HG03342 (cell line): Measurements from ENCODE around the gene B4GALT3.
A peak's percentile ranks its signal among the peaks of the same experiment; 100 is the strongest.

Experiments
- ATAC-seq: cut with Tn5 transposase; IDR thresholded peaks from one replicate; pipeline ENCODE4 v1.9.1; 2021; ENCODE audit warnings: mild to moderate bottlenecking, moderate library complexity; ENCODE audit not compliant: unreplicated experiment

The B4GALT3 gene

DNA sequence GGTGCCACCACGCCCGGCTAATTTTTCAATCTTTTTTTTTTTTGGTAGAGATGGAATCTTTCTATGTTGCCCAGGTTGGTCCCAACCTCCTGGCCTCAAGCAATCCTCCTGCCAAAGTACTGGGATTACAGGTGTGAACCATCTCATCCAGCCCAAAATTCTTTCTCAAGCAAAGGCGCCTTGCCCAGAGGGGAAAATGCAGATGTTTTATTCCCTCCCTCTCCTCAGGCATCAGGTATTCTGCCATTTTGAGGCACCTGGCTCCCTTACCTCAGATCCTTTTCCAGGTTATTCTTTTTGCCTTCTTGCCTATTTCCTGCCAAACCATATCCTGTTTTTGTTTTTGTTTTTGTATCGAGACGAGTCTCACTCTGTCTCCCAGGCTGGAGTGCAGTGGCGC lies 11.1 kb upstream of the B4GALT3 start:
- no peak for ATAC-seq

DNA sequence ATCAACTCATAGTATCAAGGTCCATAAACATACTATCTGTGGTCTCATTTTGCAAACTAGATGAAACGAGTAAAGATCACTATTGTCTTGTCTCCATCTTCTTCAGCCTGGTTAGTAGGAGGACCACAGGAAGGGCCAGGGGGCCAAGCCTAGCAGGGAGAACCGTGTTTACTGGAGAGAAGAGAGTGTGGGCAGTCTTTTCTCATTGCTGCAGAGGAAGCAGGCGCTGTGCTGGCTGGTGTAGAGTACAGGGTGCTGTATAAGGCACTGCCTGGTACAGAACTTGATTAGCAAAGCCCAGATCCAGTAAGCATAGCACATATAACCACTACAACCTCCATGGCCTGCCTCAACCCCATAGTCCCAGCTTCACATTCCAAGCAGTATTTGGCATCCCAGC lies 10.0 kb upstream of the B4GALT3 start:
- no peak for ATAC-seq

DNA sequence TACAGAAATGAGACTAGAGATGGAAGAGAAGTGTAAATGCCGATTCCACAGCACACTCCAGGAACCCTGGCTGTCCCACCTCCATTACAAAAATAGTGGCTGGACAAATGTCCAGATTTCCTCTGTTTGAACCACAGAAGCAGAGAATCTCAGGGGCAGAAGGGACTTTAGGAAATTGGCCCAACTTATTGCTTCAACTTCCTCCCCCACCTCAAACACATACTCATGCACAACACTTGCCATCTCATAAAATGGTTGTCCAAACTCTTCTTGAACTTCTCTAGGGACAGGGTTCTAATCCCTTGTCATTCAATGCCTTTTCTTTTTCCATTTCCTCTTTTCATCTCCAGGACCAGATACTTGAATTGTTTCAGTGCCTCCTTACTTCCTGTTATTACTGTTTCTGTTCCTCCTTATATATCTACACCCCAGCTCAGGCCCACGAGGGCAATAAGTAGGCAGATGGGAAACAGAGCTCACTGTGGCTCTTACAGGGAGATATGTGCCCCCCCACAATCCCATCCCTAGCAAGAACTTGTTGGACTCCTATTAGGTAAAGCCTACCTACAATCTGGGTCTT lies 8.5 kb upstream of the B4GALT3 start:
- peak; percentile 34 for ATAC-seq

DNA sequence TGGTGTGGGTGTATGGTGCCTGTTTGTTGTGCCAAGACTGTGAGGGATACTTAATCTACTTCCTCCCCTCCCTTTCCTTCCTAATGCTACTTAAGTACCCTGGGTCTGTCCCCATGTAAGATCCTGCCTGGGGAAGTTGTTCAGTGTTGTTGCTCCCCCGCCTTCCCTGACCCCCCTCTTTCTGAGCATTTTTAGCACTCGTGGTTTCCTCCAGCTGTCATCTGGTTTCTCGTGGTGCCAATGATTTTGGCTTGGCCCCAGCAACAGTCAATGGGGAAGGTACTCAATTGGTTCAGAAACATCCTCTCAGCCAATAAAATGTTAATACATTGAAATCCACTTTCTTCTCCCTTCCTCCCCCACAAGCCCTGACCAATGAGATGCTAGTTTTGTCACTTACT lies 8.0 kb upstream of the B4GALT3 start:
- peak; percentile 63 for ATAC-seq

DNA sequence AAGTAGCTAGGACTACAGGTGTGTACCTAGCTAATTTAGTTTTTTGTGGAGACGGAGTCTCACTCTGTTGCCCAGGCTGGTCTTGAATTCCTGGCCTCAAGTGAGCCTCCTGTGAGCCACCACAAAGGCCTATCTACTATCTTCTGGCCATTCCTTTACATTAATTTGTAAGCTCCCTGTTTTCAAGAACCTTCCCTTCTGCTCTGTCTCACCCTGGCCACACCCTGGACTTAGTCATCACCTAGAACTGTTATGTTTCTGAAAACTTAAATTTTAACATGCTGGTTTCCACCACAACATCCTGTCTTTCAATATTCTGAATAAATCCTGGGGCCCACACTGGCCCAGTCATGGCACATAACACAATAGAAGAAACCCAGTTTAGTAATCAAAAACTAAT lies 4.9 kb upstream of the B4GALT3 start:
- ATAC-seq, result peak; percentile 43

DNA sequence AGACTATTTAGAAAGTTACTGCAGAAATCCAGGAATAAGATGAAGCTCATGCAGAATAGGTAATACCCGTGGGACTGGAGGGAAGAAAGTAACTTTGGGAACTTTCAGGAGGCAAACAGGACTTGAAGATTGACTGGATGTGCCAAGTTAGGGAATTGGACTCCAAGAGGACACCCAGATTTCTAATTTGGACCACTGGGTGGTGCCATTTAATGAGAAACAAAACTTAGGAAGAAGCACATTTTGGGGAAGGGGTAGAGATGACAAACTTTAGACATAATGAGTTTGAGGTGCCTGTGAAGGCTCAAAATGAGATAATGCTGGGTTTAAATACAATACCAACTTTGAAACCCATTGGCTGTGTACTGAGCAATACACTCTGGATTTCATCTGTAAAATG lies 3.3 kb upstream of the B4GALT3 start:
- no peak for ATAC-seq

DNA sequence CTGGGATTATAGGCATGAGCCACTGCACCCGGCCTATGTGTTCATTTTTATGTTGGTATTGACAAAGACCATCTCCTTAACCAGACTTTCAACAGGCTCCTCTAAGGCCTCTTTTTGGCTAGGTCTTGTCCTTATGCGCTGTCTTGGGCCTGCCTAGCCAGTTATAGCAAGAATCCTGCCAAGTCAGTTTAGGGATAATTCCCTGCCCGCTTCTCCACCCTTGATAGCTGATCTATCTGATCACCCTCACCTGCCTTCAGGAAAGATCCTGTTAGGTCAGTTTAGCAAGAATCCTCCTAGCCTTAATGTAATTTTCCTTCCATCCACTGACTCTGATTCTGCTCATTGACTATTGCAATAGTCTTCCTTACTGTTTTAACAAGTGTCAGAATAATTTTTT lies 2.4 kb upstream of the B4GALT3 start:
- no peak for ATAC-seq

DNA sequence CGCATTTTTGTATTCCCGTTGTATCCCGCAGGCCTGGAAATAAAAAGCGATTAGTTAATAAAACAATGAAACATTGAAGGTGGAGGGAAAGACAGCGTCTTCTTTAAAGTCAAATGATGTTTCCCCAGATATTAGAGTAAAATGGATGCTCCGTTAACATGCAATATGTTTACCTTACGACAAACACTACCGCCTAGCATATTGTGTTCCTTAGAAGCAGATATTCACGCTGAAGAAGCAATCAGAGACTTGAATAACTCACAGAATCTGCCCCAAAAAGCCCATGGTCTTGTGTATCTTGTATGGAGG lies 583 bp upstream of the B4GALT3 start:
- ATAC-seq, result no peak

DNA sequence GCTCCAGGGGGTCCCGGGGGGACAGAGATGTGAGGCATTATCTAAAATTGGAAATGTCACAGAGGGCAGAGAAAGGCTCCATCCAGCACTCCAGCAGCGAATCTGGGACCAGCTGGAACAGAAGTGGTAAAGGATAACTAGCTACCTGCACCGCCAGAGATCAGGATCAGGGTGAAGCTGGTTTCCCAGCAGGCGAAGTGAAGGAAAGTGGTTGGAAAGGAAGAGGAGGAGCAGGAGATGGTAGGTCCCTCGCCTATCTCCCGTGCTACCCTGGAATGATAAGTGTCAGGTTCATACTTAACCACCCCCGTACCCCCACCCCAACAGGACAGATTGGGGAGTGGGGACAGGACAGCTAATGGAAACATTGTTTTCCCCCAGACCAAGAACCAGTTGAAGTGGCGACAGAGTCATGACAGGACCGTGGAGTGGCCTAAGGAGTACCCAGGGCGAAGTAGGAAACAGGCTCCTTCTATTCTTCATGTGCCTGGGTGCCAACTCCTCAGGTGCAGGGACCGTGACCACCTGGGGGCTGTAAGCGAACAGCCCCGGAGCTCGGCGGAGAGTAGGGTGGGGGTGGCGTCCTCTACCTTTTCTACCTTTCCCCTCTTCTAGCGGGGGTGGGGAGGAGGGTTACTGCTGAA lies 717 bp downstream of the B4GALT3 start:
- no peak for ATAC-seq

DNA sequence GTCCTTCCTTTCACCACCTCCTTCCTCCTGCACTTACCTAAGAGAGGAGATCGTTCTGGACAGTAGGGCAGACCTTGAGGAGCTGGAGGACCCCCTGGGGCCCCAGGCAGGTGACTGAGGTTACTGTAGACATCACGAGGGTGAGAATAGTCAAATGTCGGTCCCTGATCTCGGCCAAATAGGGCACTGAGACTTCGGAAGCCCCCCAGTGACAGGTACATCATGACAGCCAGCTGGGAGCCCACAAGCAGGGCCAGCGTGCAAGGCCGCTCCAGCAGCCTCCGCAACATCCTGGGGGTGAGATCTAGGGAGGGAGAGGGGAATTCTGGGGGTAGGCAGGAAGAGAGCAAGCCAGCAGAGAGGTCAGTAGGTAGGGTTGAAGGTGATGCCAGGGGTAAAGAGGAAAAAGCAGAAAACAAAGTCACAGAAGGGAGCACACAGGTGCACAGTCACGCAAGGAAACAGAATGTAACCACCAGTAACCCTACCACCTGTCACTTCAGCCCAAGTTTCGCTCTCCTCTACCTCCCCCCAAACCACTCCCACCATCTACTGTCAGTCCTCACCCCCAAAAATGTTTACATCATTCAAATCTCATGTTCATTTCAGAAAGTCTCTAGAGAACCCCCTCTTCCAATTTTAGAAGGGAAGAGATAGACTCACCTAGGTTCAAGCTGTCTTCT lies 1.4 kb downstream of the B4GALT3 start:
- ATAC-seq, result no peak

DNA sequence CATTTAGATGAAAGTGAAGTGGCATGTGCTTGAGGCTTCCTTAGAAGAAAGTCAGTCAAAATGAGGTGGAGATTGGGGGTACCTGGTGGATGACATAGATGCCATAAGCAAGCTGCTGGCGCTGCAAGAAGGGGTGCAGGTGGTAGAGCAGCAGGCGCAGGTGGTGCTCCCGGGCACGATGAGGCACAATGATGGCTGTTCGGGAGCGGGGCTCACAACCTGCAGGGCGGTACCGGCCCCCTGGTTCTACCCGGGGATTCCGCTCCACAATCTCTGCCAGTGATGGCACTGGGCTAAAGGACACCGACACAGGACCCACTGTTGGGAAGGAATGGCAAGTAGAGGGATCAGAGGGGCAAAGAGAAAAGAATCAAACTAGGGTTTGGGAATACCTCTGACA lies 2.4 kb downstream of the B4GALT3 start:
- no peak for ATAC-seq

DNA sequence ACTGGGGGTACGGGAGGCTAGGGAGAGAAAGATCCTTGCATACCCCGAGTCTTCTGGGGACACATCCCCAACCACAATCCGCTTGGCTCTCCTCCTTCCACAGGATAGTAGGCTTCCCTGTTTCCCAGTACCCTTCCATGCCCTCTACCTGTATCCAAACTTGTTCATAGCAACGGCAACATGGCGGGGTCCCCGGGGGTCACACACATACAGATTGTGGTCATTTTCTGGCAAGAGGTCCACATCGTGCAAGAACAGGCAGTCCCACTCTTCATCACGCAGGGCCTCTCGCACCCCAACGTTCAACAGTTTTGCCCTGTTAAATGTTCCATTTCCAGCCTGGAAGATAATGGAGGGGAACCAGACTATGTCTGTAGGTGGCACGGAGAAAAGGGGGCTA lies 3.6 kb downstream of the B4GALT3 start:
- no peak for ATAC-seq

DNA sequence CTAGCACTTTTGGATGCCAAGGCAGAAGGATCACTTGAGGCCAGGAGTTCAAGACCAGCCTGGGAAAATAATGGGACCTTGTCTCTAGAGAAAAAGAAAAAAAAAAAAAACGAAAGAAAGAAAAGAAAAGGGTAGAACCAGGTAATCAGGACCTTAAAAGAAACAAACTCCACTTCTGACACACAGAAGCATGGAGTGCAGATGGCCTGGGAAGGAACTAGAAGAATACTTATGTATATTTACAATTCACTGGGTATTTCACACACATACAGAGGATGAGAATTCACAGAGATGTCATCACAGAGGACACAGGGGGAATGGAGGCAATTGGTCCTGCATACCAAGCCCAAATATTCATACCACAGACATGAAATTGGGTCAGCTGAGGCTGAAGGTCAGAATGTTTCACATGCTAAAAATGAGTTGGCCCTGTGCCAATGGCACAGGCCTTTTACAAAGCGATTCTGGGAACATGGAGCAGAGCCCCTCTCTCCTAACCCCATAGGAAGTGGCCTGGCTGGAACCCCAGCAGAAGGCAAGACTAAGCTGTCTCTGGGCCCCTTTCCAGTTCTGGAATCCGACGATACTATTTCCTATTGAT lies 4.4 kb downstream of the B4GALT3 start:
- ATAC-seq, result no peak

DNA sequence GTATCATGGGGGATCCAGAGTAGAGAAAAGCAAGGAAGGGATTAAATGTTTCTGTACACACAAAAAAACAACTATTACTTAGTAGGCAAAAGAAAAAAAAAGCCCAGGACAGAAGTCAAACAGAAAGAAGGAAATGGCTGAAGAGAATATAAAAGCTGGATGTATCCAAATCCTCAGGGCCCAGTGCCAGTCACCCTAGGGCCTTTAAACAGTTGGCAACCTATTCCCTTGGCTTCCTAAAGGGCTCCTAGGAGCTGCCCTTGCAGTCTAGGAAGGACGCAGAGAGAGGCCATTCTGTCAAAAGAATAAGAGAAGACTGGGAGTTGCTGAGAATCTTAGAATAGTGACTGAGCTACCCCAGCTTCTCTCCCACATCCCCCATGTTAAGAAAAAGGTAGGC lies 5.0 kb downstream of the B4GALT3 start:
- ATAC-seq, result no peak

DNA sequence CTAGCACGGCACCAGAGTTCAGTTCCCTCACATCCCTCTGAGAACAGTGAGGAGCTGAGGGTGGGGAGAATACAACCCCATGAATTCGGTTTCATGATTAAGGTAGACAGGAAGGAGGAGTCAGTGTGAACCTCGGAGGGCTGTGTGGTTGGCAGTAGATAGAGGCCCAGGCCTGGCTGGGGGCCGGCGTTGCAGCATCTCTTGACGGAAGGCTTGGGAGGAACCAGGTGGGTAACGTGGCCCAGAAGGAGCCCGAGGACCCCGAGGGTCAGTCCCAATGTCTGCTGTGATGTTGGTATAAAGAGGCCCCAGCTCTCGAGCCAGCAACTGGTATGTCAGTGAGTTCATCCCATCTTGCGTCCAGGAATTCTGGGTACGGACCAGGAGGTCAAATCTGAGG lies 5.6 kb downstream of the B4GALT3 start:
- no peak for ATAC-seq

DNA sequence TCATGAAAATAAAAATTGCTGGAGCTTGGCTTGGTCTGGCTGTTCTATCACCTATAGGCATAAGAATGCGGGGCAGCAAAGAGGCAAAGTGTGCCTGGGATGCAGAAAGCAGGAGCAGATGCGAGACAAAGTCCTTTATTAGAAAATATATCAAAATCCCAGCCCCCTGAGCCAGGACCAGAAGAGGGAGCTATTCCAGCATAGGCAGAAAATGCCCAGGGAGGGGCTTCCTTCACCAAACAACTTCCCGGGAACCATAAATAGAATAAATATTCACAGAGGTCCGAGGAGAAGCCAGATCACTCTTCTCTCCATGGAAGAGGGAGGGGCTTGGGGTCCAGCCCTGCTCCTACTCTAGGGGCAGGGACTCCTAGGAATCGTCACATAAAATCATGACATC lies 6.1 kb downstream of the B4GALT3 start:
- ATAC-seq, result no peak

DNA sequence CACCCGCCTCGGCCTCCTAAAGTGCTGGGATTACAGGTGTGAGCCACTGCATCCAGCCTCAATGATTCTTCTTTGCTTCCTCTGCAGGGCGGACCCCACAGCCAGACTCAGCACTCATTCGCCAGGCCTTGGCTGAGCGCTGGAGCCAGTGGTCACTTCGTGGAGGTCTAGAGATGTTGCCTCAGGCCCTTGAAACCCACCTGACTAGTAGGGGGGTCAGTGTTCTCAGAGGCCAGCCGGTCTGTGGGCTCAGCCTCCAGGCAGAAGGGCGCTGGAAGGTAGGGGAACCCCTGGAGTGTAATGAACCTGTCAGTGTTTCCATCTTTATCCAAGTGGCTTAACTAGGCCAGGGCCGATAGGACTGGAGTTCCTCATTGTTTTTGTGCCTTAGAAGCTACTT lies 8.4 kb downstream of the B4GALT3 start:
- no peak for ATAC-seq

DNA sequence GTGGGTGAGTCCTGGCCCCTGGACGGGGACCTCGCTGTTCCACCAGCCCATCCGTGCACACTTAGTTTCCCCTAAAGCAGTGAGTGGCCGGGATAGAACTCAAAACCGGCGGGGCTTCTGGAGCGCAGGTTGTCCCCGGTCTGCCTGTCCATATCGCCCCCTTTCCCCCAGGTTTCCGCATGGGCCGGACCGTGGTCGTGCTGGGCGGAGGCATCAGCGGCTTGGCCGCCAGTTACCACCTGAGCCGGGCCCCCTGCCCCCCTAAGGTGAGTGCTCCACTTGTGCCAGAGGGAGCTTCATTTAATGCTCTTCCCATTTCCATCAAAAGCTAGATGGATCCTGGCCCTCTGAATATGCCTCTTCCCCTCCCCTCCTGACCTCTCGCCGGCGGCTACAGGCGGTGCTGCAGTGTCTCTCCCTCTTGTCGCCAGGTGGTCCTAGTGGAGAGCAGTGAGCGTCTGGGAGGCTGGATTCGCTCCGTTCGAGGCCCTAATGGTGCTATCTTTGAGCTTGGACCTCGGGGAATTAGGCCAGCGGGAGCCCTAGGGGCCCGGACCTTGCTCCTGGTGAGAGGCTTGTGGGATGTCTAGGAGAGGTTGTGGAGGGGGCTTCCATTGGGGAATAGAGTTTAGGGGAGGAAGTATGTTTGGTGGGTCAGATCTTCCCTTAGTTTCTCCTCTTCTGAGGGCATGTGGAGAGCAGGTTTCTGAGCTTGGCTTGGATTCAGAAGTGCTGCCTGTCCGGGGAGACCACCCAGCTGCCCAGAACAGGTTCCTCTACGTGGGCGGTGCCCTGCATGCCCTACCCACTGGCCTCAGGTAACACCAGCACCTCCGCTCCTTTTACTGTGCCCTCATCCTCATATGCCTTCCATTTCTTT lies 10.4 kb downstream of the B4GALT3 start:
- ATAC-seq, result no peak

DNA sequence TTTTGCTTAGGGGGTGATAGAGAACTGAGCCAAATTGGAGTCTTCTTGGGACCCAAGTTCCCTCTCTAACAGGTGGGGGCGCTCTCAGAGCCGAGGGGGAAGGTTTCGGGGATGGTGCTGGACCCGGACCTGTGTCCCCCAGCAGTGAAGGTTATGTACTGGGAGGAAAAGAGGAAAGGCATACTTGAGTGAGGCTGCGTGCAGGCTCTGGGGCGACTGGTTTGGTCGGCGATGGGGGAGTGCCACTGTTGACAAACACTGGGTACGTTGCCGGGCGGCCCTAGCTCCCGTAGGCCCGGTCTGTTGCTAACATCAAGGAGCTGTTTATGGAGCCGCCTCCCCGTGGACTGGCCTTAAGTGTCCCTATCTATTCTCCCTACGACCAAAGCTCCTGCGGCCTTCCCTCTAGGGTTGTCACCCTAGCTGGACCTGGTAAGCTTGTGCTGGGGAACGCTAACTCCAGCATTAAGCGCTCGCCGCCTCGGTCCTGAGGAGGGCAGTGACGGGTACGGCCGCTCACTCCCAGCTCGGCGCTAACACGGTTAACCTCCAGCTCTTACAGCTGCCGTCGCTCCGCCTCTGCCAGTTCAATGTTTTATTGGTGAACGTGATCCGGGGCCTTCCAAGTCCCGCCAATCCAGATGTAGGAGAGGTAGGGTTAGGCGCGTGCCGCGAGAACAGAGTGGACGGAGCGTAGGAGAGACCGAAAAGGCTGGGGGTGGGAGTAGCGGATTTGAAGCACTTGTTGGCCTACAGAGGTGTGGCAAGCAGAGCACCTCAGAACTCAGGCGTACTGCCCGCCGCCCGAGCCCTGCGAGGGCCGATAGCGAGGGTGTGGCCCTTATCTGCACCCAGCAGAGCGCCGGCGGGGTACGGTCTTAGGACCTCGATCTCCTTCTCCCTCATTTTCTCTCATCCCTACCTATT lies 11.3 kb downstream of the B4GALT3 start, which contains the start of gene PPOX:
Gene PPOX, plus strand, starts transcription at position 685 of the 927 bp plus-strand sequence. CDS start 422 bp downstream, outside the sequence.
- peak; percentile 91 for ATAC-seq
